ENCODE measurements around the gene DUS3L.

DUS3L gene

DNA sequence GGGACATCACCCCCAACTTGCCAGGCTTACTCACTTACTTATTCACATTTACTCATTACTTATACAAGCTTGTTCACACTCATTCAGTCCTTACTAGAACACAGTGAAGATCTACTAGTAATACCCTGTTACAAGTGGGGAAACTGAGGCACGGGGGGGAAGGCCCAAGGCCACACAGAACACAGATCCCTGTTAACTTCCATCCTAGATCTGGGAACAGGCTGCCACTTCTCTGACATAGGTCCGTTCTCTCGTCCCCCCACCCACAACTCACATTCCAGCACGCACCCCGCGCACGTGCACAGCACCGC, 12.4 kb upstream of the DUS3L start:
- H3K9ac ChIP-seq (ENCODE audit: low read length) = no peak overlapping the region
- peak overlapping the region; percentile 38 for H3K4me3 ChIP-seq (ENCODE audit: low read length)
- H3K27ac ChIP-seq (ENCODE audit: low read depth, low read length) = no peak overlapping the region
- H3K36me3 ChIP-seq (ENCODE audit: control insufficient read depth, insufficient read depth, low read length) = no peaks in the 10 kb centered on the region
- H3K27me3 ChIP-seq (ENCODE audit: control insufficient read depth, insufficient read depth, low read length) = no peaks in the 10 kb centered on the region
- H3K4me1 ChIP-seq (ENCODE audit: control insufficient read depth, insufficient read depth, low read length) = peaks cover 4% of the 10 kb centered on the region

GRCh38 chr19:5801796-5802619, 11.0 kb upstream of the DUS3L start:
- Histone ChIP-seq H3K4me1 (ENCODE audit: control insufficient read depth, insufficient read depth, low read length) (peaks cover 4% of the 10 kb centered on the region), H3K27ac (ENCODE audit: low read depth, low read length) (no peak overlapping the region)

DNA sequence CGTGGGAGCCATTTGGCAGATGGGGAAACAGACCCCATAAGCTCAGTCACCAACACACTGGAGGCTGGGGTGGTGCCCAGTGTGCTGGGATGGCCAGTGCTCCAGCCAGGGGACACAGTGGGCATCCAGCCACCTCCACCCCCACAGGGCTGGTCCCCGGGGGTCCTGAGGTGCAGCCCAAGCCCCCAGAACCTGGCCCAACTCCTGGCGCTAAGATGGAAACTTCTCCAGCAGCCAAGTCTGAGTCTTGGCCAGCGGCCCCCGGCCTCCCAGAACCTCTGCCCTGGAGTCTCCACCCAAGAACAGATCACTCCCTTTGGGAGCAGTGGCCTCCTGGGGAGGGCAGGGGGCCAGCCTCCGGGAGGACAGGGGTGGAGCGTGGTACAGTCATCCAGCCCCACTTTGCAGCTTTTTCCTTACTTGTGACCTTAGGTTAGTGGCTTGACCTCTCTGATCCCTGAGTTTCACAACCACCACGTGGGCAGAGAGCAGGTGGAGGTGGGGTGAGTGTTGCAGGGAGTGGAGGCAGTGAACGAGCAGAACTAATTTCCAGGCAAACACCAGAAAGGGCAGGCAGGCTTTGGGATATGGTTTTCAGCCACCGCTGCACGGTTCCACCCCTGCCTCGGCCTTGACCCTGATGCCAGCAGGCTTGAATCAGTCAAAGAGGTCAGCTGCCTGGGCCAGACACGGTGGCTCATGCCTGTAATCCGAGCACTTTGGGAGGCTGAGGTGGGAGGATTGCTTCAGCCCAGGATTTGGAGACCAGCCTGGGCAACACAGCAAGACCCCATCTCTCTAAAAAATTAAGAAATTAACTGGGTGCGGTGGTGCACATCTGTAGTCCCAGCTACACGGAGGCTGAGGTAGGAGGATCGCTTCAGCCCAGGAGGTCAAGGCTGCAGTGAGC, 9.7 kb upstream of the DUS3L start:
- Histone ChIP-seq H3K9ac (ENCODE audit: low read length) (no peak overlapping the region), H3K4me3 (ENCODE audit: low read length) (no peak overlapping the region), H3K36me3 (ENCODE audit: control insufficient read depth, insufficient read depth, low read length) (no peaks in the 10 kb centered on the region)

More at GRCh38 chr19:5801796-5802619, 11.0 kb upstream of the DUS3L start:
- no peak overlapping the region for H3K9ac ChIP-seq (ENCODE audit: low read length)
- no peak overlapping the region for H3K4me3 ChIP-seq (ENCODE audit: low read length)
- no peaks in the 10 kb centered on the region for H3K36me3 ChIP-seq (ENCODE audit: control insufficient read depth, insufficient read depth, low read length)
- no peaks in the 10 kb centered on the region for H3K27me3 ChIP-seq (ENCODE audit: control insufficient read depth, insufficient read depth, low read length)

DNA sequence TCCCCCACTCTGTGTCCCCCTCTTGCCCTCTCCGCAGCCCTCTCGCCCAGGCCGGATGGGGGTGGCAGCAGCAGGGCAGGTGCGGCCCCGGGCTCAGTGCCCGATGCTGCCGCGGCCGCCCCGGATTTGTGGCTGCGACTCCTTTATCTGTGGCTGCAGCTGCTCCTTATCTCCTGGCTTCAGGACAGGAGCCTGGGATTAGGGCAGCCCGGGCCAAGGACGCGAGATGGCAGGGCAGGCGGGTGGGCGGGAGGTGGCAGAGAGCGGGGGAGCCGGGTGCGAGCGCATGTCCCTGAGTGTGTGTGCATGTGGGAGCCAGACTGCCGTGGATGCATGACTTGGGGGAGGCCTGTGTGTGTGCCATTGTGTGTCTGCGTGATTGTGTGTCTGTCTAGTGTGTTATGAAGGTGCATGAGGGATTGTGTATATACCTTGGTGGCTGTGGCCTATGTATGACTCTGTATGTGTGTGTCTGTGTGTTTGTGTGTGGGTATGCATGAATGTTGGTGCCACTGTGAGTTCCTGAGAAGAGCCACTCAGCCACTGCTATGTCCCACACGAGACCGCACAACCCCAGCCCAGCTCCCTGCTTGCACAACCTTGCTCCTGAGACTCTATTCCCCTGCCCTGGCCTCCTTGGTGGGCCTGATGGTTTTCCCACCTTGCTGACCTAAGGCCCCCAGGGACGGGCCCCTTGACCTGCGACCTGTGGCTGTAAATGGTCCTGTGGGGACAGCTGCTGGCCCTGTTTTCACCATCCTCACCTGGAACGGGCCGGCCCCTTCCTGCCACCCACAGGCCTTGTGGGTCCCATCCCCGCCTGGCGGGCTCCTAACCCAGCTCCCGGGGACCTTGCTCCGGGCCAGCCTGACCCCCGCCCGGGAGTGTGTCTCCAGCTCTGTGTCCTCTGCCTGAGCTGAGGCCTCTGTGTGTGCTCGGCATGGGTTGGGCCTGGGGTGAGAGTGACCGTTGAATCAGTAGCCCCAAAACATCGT, 8.6 kb upstream of the DUS3L start:
- H3K4me1 ChIP-seq (ENCODE audit: control insufficient read depth, insufficient read depth, low read length) = no peaks in the 10 kb centered on the region
- no peak overlapping the region for H3K9ac ChIP-seq (ENCODE audit: low read length)
- no peak overlapping the region for H3K4me3 ChIP-seq (ENCODE audit: low read length)
- H3K27me3 ChIP-seq (ENCODE audit: control insufficient read depth, insufficient read depth, low read length) = no peaks in the 10 kb centered on the region
- H3K36me3 ChIP-seq (ENCODE audit: control insufficient read depth, insufficient read depth, low read length) = no peaks in the 10 kb centered on the region
- no peak overlapping the region for H3K27ac ChIP-seq (ENCODE audit: low read depth, low read length)

More for the DNA sequence above, 9.7 kb upstream of the DUS3L start:
- Histone ChIP-seq H3K27me3 (ENCODE audit: control insufficient read depth, insufficient read depth, low read length) (no peaks in the 10 kb centered on the region), H3K27ac (ENCODE audit: low read depth, low read length) (no peak overlapping the region), H3K4me1 (ENCODE audit: control insufficient read depth, insufficient read depth, low read length) (no peaks in the 10 kb centered on the region)

DNA sequence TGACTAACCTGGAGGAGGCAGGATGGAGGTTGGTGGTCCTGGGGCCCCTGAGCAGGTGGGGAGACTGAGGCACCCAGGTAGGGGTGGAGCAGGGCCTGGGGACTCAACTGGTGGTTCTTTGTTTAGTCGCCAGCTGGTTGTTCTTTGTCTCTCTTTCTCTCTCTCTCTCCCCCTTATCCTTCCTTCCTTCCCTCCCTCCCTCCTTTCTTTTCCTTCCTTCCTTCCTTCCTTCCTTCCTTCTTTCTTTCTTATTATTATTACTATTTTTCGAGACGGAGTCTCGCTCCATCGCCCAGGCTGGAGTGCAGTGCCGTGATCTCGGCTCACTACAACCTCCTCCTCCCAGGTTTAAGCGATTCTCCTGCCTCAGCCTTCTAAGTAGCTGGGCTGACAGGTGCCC, 7.3 kb upstream of the DUS3L start:
- no peak overlapping the region for H3K27ac ChIP-seq (ENCODE audit: low read depth, low read length)
- H3K36me3 ChIP-seq (ENCODE audit: control insufficient read depth, insufficient read depth, low read length) = no peaks in the 10 kb centered on the region
- no peaks in the 10 kb centered on the region for H3K27me3 ChIP-seq (ENCODE audit: control insufficient read depth, insufficient read depth, low read length)
- no peak overlapping the region for H3K9ac ChIP-seq (ENCODE audit: low read length)
- no peak overlapping the region for H3K4me3 ChIP-seq (ENCODE audit: low read length)
- no peaks in the 10 kb centered on the region for H3K4me1 ChIP-seq (ENCODE audit: control insufficient read depth, insufficient read depth, low read length)

DNA sequence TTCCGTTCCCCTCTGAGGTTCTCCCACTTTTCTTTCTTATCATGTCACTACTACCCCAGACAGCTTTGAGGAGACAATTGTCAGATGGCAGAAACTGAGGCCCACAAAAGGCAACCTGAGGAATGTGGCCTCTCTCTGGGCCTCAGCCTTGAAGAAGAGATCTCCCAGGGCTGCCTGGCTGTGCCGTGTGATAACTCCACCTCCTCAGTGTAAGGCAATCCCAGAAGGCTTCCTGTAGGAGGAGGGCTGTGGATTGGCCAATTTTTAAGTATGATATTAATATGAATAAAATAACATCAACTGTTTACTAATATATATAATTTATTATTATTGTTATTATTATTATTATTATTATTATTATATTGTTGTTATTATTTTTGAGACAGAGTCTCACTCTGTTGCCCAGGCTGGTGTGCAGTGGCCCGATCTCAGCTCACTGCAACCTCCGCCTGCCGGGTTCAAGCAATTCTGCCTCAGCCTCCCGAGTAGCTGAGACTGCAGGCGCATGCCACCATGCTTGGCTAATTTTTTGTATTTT, 4.5 kb upstream of the DUS3L start:
- Histone ChIP-seq H3K27me3 (ENCODE audit: control insufficient read depth, insufficient read depth, low read length) (no peaks in the 10 kb centered on the region), H3K36me3 (ENCODE audit: control insufficient read depth, insufficient read depth, low read length) (no peaks in the 10 kb centered on the region), H3K9ac (ENCODE audit: low read length) (no peak overlapping the region), H3K4me3 (ENCODE audit: low read length) (no peak overlapping the region), H3K27ac (ENCODE audit: low read depth, low read length) (no peak overlapping the region), H3K4me1 (ENCODE audit: control insufficient read depth, insufficient read depth, low read length) (no peaks in the 10 kb centered on the region)

- Histone ChIP-seq H3K9ac (ENCODE audit: low read length) (no peak overlapping the region), H3K27me3 (ENCODE audit: control insufficient read depth, insufficient read depth, low read length) (no peaks in the 10 kb centered on the region), H3K4me3 (ENCODE audit: low read length) (no peak overlapping the region), H3K36me3 (ENCODE audit: control insufficient read depth, insufficient read depth, low read length) (peaks cover 3% of the 10 kb centered on the region), H3K4me1 (ENCODE audit: control insufficient read depth, insufficient read depth, low read length) (peaks cover 4% of the 10 kb centered on the region), H3K27ac (ENCODE audit: low read depth, low read length) (no peak overlapping the region)
These were observed 2.2 kb upstream of the DUS3L start for GRCh38 chr19:5793188-5793587.

DNA sequence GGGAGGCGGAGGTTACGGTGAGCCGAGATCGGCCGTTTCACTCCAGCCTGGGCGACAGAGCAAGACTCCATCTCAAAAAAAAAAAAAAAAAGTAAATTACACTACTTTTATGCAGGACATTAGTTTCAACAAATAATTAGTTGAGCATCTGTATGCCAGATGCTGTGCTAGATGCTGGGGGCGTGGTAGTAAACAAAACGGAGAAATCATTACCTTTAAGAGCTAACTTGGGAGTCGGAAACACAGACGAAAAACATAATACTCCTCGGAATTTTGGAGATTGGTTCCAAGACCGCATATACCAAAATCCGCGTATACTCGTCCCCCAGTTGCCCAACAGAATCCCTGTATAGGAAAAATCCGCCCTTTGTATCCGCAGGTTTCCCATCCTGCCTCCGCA, 1.3 kb upstream of the DUS3L start:
- Histone ChIP-seq H3K4me1 (ENCODE audit: control insufficient read depth, insufficient read depth, low read length) (peaks cover 4% of the 10 kb centered on the region), H3K4me3 (ENCODE audit: low read length) (no peak overlapping the region), H3K27me3 (ENCODE audit: control insufficient read depth, insufficient read depth, low read length) (peaks cover 4% of the 10 kb centered on the region), H3K27ac (ENCODE audit: low read depth, low read length) (no peak overlapping the region), H3K9ac (ENCODE audit: low read length) (no peak overlapping the region), H3K36me3 (ENCODE audit: control insufficient read depth, insufficient read depth, low read length) (peaks cover 12% of the 10 kb centered on the region)

GRCh38 chr19:5789886-5790558, 941 bp downstream of the DUS3L start:
- no peak overlapping the region for H3K9ac ChIP-seq (ENCODE audit: low read length)
- peak overlapping the region; percentile 95 for H3K27ac ChIP-seq (ENCODE audit: low read depth, low read length)
- peaks cover 4% of the 10 kb centered on the region for H3K27me3 ChIP-seq (ENCODE audit: control insufficient read depth, insufficient read depth, low read length)
- H3K4me1 ChIP-seq (ENCODE audit: control insufficient read depth, insufficient read depth, low read length) = peaks cover 4% of the 10 kb centered on the region
- H3K36me3 ChIP-seq (ENCODE audit: control insufficient read depth, insufficient read depth, low read length) = peaks cover 27% of the 10 kb centered on the region
- peak overlapping the region; percentile 92 for H3K4me3 ChIP-seq (ENCODE audit: low read length)

DNA sequence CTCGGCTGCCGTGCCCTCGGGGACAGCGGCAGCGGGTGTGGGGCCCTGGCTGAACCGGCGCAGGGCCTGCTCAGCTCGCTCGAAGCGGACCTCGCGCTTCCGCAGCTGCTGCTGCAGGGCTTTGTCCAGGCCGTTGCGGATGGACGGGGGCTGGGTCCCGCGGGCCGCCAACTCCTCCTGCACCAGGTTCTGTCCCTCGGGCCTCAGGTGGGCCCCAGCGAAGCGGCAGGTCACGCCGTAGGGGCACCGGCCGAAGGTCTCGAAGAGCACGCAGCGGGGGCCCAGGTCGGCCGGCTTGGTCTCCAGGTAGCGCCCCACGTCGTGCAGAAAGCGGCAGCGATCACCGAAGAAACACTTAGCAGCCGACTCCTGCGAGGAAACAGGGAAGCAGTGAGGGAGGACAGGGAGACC, 1.6 kb downstream of the DUS3L start:
- peaks cover 30% of the 10 kb centered on the region for H3K36me3 ChIP-seq (ENCODE audit: control insufficient read depth, insufficient read depth, low read length)

GRCh38 chr19:5788422-5788821, 2.5 kb downstream of the DUS3L start:
- Histone ChIP-seq H3K9ac (ENCODE audit: low read length) (no peak overlapping the region), H3K36me3 (ENCODE audit: control insufficient read depth, insufficient read depth, low read length) (peaks cover 30% of the 10 kb centered on the region), H3K4me1 (ENCODE audit: control insufficient read depth, insufficient read depth, low read length) (peaks cover 4% of the 10 kb centered on the region), H3K27me3 (ENCODE audit: control insufficient read depth, insufficient read depth, low read length) (peaks cover 4% of the 10 kb centered on the region), H3K27ac (ENCODE audit: low read depth, low read length) (no peak overlapping the region), H3K4me3 (ENCODE audit: low read length) (no peak overlapping the region)

More for the DNA sequence above, 1.6 kb downstream of the DUS3L start:
- H3K9ac ChIP-seq (ENCODE audit: low read length) = no peak overlapping the region
- peaks cover 4% of the 10 kb centered on the region for H3K4me1 ChIP-seq (ENCODE audit: control insufficient read depth, insufficient read depth, low read length)
- H3K27ac ChIP-seq (ENCODE audit: low read depth, low read length) = no peak overlapping the region
- peaks cover 4% of the 10 kb centered on the region for H3K27me3 ChIP-seq (ENCODE audit: control insufficient read depth, insufficient read depth, low read length)
- no peak overlapping the region for H3K4me3 ChIP-seq (ENCODE audit: low read length)
